NB4 (cell line): ENCODE data around the gene GALNT11.
"Not testable (repeated sequence)": the region's sequence is repeated elsewhere in the genome, so short reads cannot be mapped to it uniquely, and the experiment has no call there.

Experiments
- CTCF ChIP-seq: IDR thresholded peaks from one replicate; pipeline ENCODE4 v1.5.1; 2012; ENCODE audit warnings: low read depth, low read length
- MAX ChIP-seq: IDR thresholded peaks from 2 replicates; pipeline ENCODE4 v1.6.1; 2011; ENCODE audit warnings: low read depth, low read length
- POLR2A ChIP-seq: IDR thresholded peaks from 2 replicates; pipeline ENCODE4 v1.6.1; 2011; ENCODE audit warnings: mild to moderate bottlenecking; ENCODE audit not compliant: insufficient read length; ENCODE audit errors: extremely low read depth

- TF ChIP-seq MAX, CTCF, POLR2A: not testable (repeated sequence)
These were observed 56.7 kb downstream of the GALNT11 start for GRCh38 chr7:152082073-152082721.
